HL-60 (cell line): ENCODE data around the gene SERPINA4.

Experiments used
- CTCF ChIP-seq: IDR thresholded peaks from one replicate; pipeline ENCODE4 v1.5.1; 2011; ENCODE audit warnings: low read length, control low read depth, inconsistent platforms; ENCODE audit not compliant: insufficient read depth
- POLR2AphosphoS5 ChIP-seq: IDR thresholded peaks from 2 replicates; pipeline ENCODE4 v1.6.1; 2012; ENCODE audit warnings: low read depth
- REST ChIP-seq: IDR thresholded peaks from 2 replicates; pipeline ENCODE4 v1.6.1; 2012; ENCODE audit warnings: low read depth; ENCODE audit not compliant: insufficient replicate concordance

GRCh38 chr14:94531187-94531586 is 30.1 kb upstream of the SERPINA4 start:
- TF ChIP-seq CTCF (no peak), POLR2AphosphoS5 (no peak), REST (no peak)
